ENCODE data around the gene BTNL9. TPM values are rescaled to one million over a fixed set of nuclear protein-coding genes. Genes with fewer than 3 reads are reported as not detected.
A peak's percentile ranks its signal among the peaks of the same experiment; 100 is the strongest.

BTNL9 gene
- total and polyA plus RNA-seq, 9 of the 15 experiments (the other 6 are each of a cell fraction or from before 2014, with no cell fraction given): 3.7 to 86.7 (median 29.4) TPM

GRCh38 chr5:181088289-181088688, 48.2 kb downstream of the BTNL9 start (continued):
- TF ChIP-seq CTCF (IDR thresholded peaks at IDR 0.05 in 2 of 3, conservative IDR thresholded peaks at IDR 0.05 in 1 of 3; ENCODE audit: insufficient read depth in 2 of 3, low read depth in 1 of 3, low read length in 3 of 3): peak; percentile 67 to 77 (median 72)
- TF ChIP-seq CXXC5 (CRISPR knock-in tag; IDR thresholded peaks at IDR 0.05): no peak
- TF ChIP-seq SMC3 (conservative IDR thresholded peaks at IDR 0.05; ENCODE audit: insufficient read depth, low read depth, low read length): 0 out of 2 replicates have a peak, but pooled peaks have one; percentile 28
- TF ChIP-seq MAZ (CRISPR knock-in tag; conservative IDR thresholded peaks at IDR 0.05 in 1 of 2, IDR thresholded peaks at IDR 0.05 in 1 of 2): no peak
- no peak for TF ChIP-seq ERF (CRISPR knock-in tag; IDR thresholded peaks at IDR 0.05)
- no peak for TF ChIP-seq NR1H2 (CRISPR knock-in tag; IDR thresholded peaks at IDR 0.05)
- no peak for TF ChIP-seq ATF2 (CRISPR knock-in tag; IDR thresholded peaks at IDR 0.05)
- no peak for TF ChIP-seq E2F6 (IDR thresholded peaks at IDR 0.05; ENCODE audit: borderline replicate concordance in 1 of 2, extremely low read depth in 1 of 2, insufficient read depth in 1 of 2, insufficient read length in 1 of 2, low read depth in 1 of 2, low read length in 1 of 2, poor library complexity in 1 of 2, severe bottlenecking in 1 of 2)
- TF ChIP-seq STAG1 (CRISPR knock-in tag; IDR thresholded peaks at IDR 0.05; ENCODE audit: borderline replicate concordance): no peak
- no peak for TF ChIP-seq IRF2 (CRISPR knock-in tag; IDR thresholded peaks at IDR 0.05)
- no peak for TF ChIP-seq HOMEZ (CRISPR knock-in tag; IDR thresholded peaks at IDR 0.05)
- TF ChIP-seq RHOXF2B (CRISPR knock-in tag; conservative IDR thresholded peaks at IDR 0.05): no peak
- no peak for TF ChIP-seq ZNF384 (IDR thresholded peaks at IDR 0.05; ENCODE audit: low read depth, low read length)
- TF ChIP-seq MITF (IDR thresholded peaks at IDR 0.05): no peak
- no peak for TF ChIP-seq CBX8 (IDR thresholded peaks at IDR 0.05; ENCODE audit: borderline replicate concordance, extremely low read depth, low read depth, low read length, poor library complexity, severe bottlenecking)
- no peak for TF ChIP-seq ZFP36 (IDR thresholded peaks at IDR 0.05; ENCODE audit: low read depth, low read length, partially characterized antibody)
- peak; percentile 46; the same call in 1 of the 2 replicates for TF ChIP-seq ESRRA (IDR thresholded peaks at IDR 0.05; ENCODE audit: borderline replicate concordance, low read depth)
- TF ChIP-seq ARID1B (IDR thresholded peaks at IDR 0.05): no peak; the same call in 1 of the 2 replicates
- TF ChIP-seq POU5F1 (IDR thresholded peaks at IDR 0.05; ENCODE audit: borderline replicate concordance, low read depth, low read length, partially characterized antibody): no peak
